ENCODE data around the gene WDR6. TPM values are rescaled to one million over a fixed set of nuclear protein-coding genes. Genes with fewer than 3 reads are reported as not detected.

Gene WDR6, protein sequence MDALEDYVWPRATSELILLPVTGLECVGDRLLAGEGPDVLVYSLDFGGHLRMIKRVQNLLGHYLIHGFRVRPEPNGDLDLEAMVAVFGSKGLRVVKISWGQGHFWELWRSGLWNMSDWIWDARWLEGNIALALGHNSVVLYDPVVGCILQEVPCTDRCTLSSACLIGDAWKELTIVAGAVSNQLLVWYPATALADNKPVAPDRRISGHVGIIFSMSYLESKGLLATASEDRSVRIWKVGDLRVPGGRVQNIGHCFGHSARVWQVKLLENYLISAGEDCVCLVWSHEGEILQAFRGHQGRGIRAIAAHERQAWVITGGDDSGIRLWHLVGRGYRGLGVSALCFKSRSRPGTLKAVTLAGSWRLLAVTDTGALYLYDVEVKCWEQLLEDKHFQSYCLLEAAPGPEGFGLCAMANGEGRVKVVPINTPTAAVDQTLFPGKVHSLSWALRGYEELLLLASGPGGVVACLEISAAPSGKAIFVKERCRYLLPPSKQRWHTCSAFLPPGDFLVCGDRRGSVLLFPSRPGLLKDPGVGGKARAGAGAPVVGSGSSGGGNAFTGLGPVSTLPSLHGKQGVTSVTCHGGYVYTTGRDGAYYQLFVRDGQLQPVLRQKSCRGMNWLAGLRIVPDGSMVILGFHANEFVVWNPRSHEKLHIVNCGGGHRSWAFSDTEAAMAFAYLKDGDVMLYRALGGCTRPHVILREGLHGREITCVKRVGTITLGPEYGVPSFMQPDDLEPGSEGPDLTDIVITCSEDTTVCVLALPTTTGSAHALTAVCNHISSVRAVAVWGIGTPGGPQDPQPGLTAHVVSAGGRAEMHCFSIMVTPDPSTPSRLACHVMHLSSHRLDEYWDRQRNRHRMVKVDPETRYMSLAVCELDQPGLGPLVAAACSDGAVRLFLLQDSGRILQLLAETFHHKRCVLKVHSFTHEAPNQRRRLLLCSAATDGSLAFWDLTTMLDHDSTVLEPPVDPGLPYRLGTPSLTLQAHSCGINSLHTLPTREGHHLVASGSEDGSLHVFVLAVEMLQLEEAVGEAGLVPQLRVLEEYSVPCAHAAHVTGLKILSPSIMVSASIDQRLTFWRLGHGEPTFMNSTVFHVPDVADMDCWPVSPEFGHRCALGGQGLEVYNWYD
- 78.0 and 87.3 TPM in 2 replicates for total RNA-seq (2014; rRNA removed)
- 107 TPM for polyA plus RNA-seq (2012)

DNA sequence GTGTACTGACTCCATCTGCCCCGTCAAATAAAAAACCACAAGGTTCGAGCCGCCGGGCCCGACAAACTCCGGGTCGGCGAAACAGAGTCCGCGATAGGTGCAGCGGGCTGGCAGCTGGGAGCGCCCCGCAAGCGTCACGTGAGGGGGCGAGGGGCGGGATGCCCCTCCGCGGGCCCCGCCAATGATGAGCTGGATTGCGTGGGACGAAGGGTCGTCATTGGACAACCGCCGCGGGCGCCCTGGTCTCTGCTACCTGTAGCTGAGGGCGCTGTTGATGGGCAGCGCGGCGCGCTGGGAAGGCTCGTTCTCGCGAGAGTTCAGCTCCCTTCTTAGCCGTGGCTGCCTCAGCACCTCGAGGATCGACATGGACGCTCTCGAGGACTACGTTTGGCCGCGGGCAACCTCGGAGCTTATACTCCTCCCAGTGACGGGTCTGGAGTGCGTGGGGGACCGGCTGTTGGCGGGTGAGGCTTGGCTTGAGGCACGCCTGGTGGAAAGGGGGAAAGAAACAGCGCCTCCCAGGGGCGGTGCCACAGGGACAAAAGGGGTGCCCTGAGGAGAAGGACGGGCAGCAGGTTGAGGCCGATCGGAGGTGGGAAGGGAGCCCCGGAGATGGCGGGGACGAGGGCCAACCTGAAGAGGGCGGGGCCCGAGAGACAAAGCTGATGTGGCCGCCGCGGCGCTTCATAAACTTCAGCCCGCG is at the start of gene WDR6:
TSS of gene WDR6 (plus strand) at position 324 of the 703 bp plus-strand sequence. CDS start at position 365, 41 bp downstream.
- DNase-seq (ENCODE audit: low read depth): peak; percentile 96

DNA sequence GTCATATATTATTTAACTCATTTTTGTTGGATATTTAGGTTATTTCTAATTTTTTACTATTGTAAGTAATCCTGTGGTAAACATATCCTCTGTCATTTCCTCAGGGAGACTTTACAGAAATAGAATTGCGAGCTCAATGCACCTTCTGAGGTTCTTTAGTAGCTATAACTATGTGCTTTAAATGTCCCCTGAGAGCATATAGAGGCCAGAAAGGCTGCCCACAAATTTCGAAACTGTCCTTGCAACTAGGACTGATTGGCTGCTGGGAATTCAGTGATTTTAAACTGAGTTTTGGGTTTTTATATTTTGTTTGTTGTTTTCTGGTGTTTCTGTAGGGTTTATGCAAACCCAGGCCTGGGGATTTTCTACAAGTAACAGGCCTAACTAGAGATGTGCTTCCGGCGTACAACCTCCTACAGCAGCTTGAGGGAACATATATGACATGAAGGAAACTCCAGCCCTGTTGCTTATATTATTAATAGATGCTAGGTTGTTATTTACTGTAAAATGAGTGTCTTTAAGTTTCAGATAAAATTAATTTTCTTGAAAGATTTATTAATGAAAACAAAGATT is 46.3 kb upstream of the WDR6 start:
- DNase-seq (ENCODE audit: low read depth): peak; percentile 71

DNA sequence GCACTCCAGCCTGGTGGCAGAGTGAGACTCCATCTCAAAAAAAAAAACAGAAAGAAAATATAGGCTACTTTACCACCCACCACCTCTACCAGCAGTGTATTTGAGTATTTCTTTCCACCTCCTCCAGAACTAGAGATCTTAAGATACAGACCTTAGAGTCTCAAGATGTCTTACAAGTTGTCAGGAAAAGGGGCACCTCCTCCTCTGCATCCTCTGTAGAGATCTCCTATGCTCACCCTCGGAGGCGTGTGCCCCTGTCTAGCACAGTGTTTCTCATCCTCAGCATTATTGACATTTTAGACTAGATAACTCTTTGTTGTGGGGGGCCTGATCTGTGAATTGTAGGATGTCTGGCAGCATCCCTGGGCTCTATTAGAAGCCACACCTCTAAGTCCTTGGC is 44.9 kb upstream of the WDR6 start:
- DNase-seq (ENCODE audit: low read depth): no peak

DNA sequence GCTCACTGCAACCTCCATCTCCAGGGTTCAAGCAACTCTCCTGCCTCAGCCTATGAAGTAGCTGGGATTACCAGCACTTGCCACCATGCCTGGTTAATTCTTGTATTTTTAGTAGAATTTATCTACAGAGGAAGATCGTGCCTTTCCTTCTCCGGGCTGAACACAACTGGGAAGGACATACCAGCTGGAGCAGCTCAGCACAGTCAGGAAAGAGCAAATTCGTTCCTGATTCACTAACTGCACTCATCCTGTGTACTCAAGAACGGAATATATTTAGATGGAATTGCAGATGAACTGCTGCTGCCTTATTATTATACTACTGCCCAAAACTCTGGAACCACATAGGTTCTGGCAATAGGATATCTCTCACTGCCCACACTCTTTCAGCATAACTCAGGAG is 44.3 kb upstream of the WDR6 start:
- DNase-seq (ENCODE audit: low read depth): no peak

DNA sequence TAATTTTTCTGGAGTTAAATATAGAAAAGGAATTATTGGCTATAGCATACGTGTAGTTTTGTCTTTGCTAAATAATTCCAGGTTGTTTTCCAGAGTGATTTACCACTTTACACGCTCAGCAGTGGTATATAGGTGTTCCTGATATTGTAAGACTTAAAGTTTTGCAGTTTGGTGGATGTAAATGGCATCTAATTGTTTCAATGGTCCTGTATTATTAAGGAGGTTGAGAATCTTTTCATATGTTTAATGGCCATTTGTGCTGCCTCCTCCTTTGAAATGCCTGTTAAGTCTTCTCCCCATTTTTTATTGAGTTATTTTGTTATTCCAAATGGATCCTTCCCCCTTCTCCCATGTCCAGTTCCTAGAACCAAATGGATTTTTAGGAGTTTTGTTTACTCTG is 43.6 kb upstream of the WDR6 start:
- no peak for DNase-seq (ENCODE audit: low read depth)

DNA sequence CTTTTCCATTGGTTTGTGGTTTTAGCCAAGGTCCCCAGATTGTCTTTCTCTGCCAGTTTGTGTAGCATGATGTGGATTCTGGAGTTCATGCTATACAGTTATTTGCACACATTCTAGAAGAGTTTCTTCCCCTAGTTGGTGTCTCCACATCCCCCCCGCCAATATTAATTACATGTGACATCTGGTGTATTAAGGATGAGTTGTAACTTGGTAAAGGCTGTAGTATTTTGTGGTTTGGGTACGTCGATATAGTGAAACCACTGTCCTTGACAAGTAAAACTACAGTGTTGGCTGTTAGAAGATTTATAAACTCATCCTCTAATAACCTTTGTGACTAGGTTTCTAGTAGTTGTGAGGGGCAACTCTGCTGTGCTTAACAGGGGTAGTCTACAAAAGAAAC is 40.8 kb upstream of the WDR6 start:
- peak; percentile 53 for DNase-seq (ENCODE audit: low read depth)

DNA sequence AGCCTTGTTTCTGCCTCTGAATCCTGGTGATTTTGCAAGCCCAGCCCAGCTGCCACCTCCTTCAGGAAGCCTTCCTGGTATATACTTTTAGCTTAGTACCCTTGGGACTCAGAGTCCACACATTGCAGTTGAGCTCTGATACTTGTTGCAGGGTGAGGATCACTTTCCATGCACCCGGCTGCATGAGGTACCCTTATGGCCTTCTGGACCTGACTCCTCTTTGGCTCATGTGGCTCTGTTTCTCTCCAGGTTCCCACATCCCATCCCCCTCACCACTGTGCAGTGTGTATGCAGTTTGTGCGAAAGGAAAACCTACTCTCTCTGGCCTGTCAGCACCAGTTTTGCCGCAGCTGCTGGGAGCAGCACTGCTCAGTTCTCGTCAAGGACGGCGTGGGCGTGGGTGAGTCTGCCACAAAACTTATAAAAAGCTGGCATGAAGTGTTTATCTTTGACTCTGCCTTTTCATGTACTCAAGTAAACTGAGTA is 40.3 kb upstream of the WDR6 start:
- DNase-seq (ENCODE audit: low read depth): peak; percentile 62

DNA sequence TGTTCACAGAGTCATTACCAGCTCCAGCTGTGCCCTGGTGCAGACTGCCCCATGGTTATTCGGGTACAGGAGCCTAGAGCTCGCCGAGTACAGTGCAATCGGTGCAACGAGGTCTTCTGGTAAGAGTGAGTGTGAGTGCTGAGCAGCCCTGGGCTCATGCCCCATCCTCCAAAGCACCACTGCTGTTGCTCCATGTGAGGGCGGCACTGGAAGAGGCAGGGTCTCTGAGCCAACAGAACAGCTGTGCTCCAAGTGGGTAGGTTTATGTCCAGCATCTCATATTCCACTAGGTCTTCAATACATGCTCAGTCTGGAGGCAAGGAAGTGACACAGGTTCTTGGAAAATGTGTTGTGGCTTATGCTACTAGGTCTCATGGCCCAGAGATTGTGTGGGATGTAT is 36.6 kb upstream of the WDR6 start:
- DNase-seq (ENCODE audit: low read depth): no peak

DNA sequence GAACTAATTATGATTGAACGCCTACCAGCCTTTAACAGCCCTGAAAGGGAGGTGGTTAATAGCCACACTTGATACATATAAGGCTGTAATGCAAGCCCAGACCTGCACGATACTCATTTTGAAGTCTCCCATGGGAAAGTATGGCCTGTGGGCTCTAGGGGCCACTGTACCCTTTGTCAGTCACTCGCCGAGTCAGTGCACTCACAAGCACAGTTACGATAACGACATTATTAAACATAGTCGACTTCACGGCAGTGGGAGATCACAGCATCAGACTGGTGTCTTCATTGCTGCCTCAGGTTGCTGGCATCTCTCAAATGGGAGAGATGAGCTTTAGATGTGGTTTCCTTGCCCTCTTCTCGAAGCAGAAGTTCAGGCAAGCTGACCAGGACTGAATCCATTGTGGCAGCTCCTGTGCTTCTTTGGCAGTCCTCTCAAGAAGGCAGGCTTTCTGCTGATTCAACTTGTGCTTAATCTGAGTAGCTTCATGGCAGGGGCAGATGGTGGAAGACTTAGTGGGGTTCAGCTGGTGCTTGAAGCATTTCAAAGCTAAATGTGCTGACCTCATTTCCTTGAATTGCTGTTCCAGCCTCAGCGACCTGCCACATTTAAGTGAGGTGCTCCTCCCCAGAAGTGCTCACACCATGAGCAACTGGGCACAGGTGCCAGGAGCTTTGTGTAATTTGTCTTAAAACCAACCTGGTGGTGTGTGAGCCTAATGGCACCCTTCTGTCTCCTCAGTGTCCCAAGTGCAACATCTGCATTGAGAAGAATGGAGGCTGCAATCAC is 32.9 kb upstream of the WDR6 start:
- no peak for DNase-seq (ENCODE audit: low read depth)

DNA sequence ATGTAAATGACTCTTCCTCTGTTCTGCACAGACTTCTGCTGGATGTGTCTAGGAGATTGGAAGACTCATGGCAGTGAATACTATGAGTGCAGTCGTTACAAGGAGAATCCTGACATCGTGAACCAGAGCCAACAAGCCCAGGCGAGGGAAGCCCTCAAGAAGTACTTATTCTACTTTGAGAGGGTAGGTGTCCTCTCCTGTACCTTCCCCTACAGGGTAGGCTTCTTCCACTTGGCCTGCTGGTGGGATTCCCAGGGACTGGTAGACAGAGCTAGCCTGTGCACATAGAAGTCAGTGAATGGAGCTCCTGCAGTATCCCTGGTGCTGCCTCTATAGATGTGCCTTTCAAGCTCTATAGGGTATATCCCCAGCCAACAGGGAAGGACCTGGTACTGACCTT is 27.7 kb upstream of the WDR6 start:
- DNase-seq (ENCODE audit: low read depth): no peak

DNA sequence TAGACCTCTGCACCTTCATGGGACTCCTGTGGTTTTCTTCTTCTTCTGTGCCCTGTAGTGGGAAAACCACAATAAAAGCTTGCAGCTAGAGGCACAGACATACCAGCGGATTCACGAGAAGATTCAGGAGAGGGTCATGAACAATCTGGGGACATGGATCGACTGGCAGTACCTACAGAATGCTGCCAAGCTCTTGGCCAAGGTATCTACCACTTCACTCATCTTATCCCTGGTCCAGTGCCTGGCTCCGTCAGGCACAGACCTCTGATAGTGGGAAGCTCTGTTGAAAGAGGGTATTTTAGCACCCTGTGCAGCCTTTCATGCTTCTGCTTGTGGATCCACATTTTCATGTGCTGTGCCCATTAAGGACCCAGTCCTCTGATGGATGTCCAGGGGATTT is 26.9 kb upstream of the WDR6 start:
- no peak for DNase-seq (ENCODE audit: low read depth)

DNA sequence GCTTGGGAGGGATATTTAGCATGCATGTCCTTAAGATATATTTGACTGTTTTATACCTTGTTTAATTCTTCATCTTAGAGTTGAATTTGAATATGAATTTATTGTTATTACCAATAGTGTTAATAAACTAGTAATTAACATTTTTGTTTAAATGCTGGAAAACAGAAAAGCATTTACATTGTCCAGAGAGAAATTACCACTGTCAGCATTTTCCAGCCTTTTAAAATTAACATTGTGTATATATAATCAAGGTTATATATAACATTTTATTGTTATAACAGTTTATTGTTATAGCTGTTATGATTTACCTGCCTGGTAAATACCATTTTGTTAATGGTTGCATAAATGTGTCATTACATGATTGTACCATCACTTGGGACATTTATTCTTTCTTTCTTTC is 25.2 kb upstream of the WDR6 start:
- DNase-seq (ENCODE audit: low read depth): no peak

DNA sequence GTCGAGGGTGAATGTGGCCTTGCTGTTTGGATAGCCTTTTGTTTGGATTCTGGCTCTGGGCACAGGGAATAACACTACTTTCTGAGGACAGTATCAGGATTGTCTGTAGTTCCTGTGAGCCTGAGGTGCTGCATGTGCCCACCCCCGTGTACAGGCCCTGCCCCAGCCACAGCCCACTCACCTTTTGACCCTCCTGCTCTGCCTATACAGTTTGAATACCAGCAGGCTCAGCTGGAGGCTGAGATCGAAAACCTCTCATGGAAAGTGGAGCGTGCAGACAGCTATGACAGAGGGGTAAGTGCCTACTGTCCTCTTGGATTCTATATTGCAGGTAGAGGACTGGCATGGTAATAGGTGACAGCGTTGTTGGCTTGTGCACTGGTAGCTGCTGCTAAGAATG is 24.5 kb upstream of the WDR6 start:
- no peak for DNase-seq (ENCODE audit: low read depth)

DNA sequence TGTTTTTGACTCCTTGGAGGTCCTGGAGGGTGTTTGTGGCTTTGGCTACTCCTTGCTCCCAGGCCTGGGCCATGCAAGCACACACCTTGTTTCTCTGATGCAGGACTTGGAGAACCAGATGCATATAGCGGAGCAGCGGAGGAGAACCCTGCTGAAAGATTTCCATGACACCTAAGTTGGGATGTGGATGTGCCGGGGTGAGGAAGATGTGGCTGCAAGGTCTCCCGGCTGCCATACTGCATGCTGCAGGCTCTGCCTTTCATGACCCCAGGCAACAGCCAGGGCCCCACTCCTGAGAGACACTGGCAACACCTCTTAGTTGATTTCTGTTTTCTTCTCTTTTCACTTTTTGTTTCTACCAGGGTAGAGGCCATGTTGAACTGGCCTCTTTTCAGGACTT is 24.1 kb upstream of the WDR6 start:
- DNase-seq (ENCODE audit: low read depth): no peak

DNA sequence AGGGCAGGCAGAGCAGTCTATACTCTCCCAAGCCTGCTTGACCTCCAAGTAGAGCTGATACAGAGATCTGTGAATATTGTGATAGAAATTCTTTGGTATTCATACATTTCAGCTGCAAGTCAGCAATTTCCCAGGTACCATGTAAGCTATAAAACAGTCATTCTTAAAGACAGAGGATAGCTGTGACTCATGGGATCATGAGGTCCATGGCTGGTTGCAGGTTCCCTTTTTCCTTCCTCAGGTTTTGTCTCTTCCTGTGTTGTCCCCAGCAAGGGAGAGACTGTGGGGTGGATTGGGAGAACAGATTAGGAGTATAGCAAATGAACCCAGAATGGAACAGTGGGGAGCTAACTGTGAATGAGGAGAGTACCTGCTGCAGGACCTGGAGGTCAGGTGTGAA is 22.5 kb upstream of the WDR6 start:
- DNase-seq (ENCODE audit: low read depth): no peak

DNA sequence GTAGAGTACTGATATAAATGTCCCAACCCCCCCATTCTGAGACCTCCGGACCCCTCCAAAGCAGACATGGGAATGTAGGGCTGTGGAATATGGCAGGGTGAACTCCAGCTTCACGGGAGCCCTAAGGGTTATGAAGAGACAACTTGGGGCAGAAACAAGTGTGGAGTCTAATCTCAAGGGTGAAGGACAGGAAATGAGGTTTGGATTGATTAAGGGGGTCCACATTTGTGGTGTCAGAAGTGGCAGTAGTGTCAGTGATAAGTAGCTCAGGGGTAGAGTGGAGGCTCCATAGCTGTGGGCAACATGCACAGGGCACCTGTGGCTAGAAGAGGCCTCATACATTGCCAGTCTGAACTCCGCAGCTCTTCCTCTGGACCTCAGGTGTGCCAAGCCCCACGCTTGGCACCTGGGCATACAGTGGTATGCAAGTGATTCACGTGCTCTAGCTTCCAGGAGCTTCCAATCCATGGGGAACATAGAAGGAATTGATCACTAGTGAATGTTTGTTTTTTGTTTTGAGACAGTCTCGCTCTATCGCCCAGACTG is 21.3 kb upstream of the WDR6 start:
- DNase-seq (ENCODE audit: low read depth): no peak

DNA sequence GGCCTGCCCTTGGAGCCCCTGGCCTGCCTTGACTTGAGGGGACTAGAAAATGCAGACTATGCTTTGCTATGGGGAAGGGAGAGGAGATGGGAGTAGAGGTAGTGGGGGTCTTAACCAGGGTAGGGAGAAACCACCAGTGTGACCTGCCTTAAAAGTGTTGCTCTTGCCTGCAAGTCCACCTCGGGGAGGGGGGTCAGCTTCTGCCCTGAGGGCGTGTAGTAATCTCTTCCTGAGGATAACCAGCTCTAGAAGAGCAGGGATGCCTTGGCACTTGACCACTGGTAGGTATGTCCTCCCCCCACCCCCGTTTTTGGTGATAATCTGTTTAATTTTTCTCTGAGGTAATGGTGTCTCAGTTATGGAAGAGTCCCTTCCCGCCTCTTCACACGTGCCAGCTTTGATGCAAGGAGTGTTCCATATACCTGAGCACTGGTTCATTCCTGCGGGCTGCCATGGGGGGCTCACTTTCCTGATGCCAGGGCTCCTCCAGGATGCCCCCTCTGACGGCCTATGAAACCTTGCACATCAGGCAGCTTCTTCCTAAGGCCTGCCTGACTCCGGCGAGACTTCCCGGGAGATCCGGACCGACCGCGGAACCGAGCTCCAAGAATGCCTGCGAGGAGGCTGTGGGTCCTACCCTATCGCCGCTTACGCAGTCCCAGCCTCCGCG is 17.9 kb upstream of the WDR6 start:
- DNase-seq (ENCODE audit: low read depth): no peak

DNA sequence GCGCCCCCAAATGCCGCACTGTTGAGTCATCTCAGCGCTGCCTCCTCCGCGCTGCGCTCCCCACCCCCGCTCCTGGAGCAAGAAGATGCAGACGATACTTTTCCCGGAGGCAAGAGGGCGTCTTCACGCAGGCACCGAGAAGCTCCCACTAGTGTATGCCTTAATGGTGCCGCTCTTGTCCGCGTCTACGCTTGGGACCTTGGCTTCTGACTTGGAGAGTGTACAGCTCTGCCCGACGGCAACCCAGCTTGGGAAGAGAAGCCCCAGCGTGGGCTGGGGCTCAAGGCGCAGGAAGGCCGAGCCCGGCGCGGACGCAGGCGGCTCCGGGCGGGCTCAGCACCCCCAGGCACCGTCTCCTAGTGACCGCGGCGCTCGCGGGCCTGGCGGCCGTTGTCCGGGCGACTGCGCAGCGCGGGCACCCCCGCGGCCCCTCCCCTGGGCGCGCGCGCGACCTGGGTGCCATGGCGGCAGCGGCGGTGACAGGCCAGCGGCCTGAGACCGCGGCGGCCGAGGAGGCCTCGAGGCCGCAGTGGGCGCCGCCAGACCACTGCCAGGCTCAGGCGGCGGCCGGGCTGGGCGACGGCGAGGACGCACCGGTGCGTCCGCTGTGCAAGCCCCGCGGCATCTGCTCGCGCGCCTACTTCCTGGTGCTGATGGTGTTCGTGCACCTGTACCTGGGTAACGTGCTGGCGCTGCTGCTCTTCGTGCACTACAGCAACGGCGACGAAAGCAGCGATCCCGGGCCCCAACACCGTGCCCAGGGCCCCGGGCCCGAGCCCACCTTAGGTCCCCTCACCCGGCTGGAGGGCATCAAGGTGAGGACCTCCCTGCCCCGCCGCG is 17.2 kb upstream of the WDR6 start, which contains the start of gene P4HTM:
TSS of gene P4HTM (plus strand) at position 446 of the 840 bp plus-strand sequence. CDS start at position 462, 16 bp downstream.
- DNase-seq (ENCODE audit: low read depth): peak; percentile 90

Data from LHCN-M2 (cell line).